ENCODE measurements around the gene HIPK3. TPM values are rescaled to one million over a fixed set of nuclear protein-coding genes. Genes with fewer than 3 reads are reported as not detected.

Gene HIPK3
- total RNA-seq, 4 donors from 2014 or later, result 292 to 331 (median 308) TPM

GRCh38 chr11:33334627-33335026 lies 77.4 kb downstream of the HIPK3 start:
- Histone ChIP-seq H3K4me1 (peaks cover 0 to 56% (median 0%) of the 10 kb centered on the region in 3 donors), H3K27me3 (no peaks in the 10 kb centered on the region), H3K27ac (no peak overlapping the region), H3K4me3 (no peak overlapping the region), H3K9me3 (no peaks in the 10 kb centered on the region), H3K36me3 (peaks cover 0 to 37% of the 10 kb centered on the region in 2 donors)
- TF ChIP-seq EP300 (IDR thresholded peaks at IDR 0.05), result no peak
- TF ChIP-seq POLR2A (IDR thresholded peaks at IDR 0.05), result no peak
- no peak for TF ChIP-seq POLR2AphosphoS5 (IDR thresholded peaks at IDR 0.05)
- no peak for TF ChIP-seq CTCF (IDR thresholded peaks at IDR 0.05)
- ATAC-seq, result no peak
- 66 to 69% methylated on average over 3 of the region's 3 CpGs for WGBS, 2 donors (ENCODE audit: low coverage in 1 of 2)

DNA sequence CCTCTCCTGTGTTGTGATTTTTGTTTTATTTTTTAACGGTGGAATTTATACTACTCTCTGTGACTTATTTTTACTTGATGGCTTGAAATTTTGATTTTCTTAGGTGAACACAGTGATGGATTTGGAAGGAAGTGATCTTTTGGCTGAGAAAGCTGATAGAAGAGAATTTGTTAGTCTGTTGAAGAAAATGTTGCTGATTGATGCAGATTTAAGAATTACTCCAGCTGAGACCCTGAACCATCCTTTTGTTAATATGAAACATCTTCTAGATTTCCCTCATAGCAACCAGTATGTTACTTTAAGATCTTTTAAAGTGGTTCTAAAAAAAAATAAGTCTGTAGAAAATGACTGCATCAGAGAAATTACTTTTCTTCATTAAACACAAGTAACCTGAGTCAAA lies 82.1 kb downstream of the HIPK3 start:
- peaks cover 0 to 19% (median 0%) of the 10 kb centered on the region in 3 donors for H3K4me1 ChIP-seq
- H3K27me3 ChIP-seq, result no peaks in the 10 kb centered on the region
- H3K36me3 ChIP-seq, result peaks cover 0 to 71% of the 10 kb centered on the region in 2 donors
- no peak for ATAC-seq
- no peaks in the 10 kb centered on the region for H3K9me3 ChIP-seq
- H3K4me3 ChIP-seq, result no peak overlapping the region
- TF ChIP-seq CTCF (IDR thresholded peaks at IDR 0.05) (no peak), POLR2A (IDR thresholded peaks at IDR 0.05) (no peak), EP300 (IDR thresholded peaks at IDR 0.05) (no peak), POLR2AphosphoS5 (IDR thresholded peaks at IDR 0.05) (no peak)
- no peak overlapping the region for H3K27ac ChIP-seq
- WGBS, 2 donors (ENCODE audit: low coverage in 1 of 2), result 17 to 70% methylated on average over 1 of the region's 1 CpG

DNA sequence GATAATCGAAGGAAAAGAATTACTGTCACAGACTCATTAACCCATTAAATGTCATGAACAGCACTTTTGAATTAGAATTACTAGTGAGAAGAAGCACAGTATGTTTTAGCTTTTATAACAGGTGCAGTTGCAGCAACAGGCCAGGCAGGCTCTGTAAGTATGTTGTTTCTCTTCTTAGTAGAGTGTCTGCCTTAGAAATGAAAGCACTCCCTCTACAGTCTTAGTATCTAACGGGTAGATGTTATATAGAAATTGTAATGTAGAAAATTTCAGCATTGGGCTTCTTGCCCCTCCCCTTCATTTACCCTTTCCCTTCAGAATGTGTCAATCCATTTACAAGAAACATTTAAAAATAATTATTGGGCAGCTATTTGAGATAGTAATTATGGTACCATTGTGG lies 87.4 kb downstream of the HIPK3 start:
- Histone ChIP-seq H3K9me3 (no peaks in the 10 kb centered on the region), H3K36me3 (peaks cover 15 to 85% of the 10 kb centered on the region in 2 donors), H3K4me1 (peaks cover 0 to 14% (median 0%) of the 10 kb centered on the region in 3 donors), H3K27me3 (no peaks in the 10 kb centered on the region), H3K27ac (no peak overlapping the region), H3K4me3 (no peak overlapping the region)
- TF ChIP-seq CTCF (IDR thresholded peaks at IDR 0.05) (peak in 3 of 4 experiments; percentile 22 to 37 (median 36)), POLR2A (IDR thresholded peaks at IDR 0.05) (no peak), POLR2AphosphoS5 (IDR thresholded peaks at IDR 0.05) (no peak), EP300 (IDR thresholded peaks at IDR 0.05) (no peak)
- no peak for ATAC-seq
- WGBS, 2 donors (ENCODE audit: low coverage in 1 of 2), result 7 to 40% methylated on average over 2 of the region's 2 CpGs

- H3K36me3 ChIP-seq, result peaks cover 23 to 85% of the 10 kb centered on the region in 2 donors
- TF ChIP-seq POLR2A (IDR thresholded peaks at IDR 0.05), result no peak
- TF ChIP-seq EP300 (IDR thresholded peaks at IDR 0.05), result no peak
- TF ChIP-seq CTCF (IDR thresholded peaks at IDR 0.05), result no peak
- no peak for TF ChIP-seq POLR2AphosphoS5 (IDR thresholded peaks at IDR 0.05)
Measured at GRCh38 chr11:33347490-33348125, 90.4 kb downstream of the HIPK3 start.

DNA sequence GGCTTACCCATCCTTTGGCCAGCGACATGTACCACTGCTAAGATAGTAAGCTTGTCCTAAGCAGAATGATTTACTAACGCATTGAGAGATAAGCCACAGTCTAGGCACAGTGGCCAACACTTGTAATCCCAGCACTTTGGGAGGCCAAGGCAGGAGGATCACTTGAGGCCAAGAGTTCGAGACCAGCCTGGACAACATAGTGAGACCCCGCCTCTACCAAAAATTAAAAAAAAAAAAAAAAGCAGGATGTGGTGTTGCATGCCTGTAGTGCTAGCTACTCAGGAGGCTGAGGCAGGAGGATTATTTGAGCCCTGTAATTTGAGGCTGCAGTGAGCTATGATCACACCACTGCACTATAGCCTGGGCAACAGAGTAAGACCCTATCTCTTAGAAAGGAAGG lies 93.1 kb downstream of the HIPK3 start:
- WGBS, 2 donors (ENCODE audit: low coverage in 1 of 2), result 97 to 100% methylated on average over 1 to 4 of the region's 4 CpGs
- no peak for ATAC-seq

More at GRCh38 chr11:33347490-33348125, 90.4 kb downstream of the HIPK3 start:
- no peaks in the 10 kb centered on the region for H3K9me3 ChIP-seq
- H3K4me3 ChIP-seq, result no peak overlapping the region
- no peak overlapping the region for H3K27ac ChIP-seq
- peaks cover 0 to 10% (median 0%) of the 10 kb centered on the region in 3 donors for H3K4me1 ChIP-seq
- ATAC-seq, result no peak
- WGBS, 2 donors (ENCODE audit: low coverage in 1 of 2), result 59 to 88% methylated on average over 1 to 2 of the region's 2 CpGs
- no peaks in the 10 kb centered on the region for H3K27me3 ChIP-seq

More for the DNA sequence above, 93.1 kb downstream of the HIPK3 start:
- H3K4me3 ChIP-seq, result no peak overlapping the region
- peaks cover 33 to 95% of the 10 kb centered on the region in 2 donors for H3K36me3 ChIP-seq
- no peaks in the 10 kb centered on the region for H3K4me1 ChIP-seq
- H3K9me3 ChIP-seq, result no peaks in the 10 kb centered on the region
- H3K27ac ChIP-seq, result no peak overlapping the region
- H3K27me3 ChIP-seq, result no peaks in the 10 kb centered on the region
- no peak for TF ChIP-seq POLR2A (IDR thresholded peaks at IDR 0.05)

All from gastroesophageal sphincter (tissue), 4 donors.